Neural progenitor cell (in vitro differentiated cells): Measurements from ENCODE around the gene NBEA. TPM values are rescaled to one million over a fixed set of nuclear protein-coding genes. Genes with fewer than 3 reads are reported as not detected.

ENCODE experiments used
- DNase-seq: peaks from one replicate; pipeline ENCODE4 v3.0.0-alpha.2; 2016; ENCODE audit warnings: low spot score
- H2AFZ ChIP-seq: fragments of 200-600 bp; sonication (generic); replicated peaks from 2 replicates; pipeline ENCODE4 v1.6.1; 2016; ENCODE audit warnings: antibody characterized with exemption
- H3F3A ChIP-seq: fragments of 200-600 bp; sonication (generic); 2 replicates; pipeline ENCODE4 v1.6.1; 2016; ENCODE audit warnings: antibody characterized with exemption, low read depth
- H3K27ac ChIP-seq: fragments of 200-600 bp; sonication (generic); 2 replicates; pipeline ENCODE4 v1.5.1; 2016; ENCODE audit warnings: mild to moderate bottlenecking
- H3K27me3 ChIP-seq: fragments of 200-600 bp; sonication (generic); 2 replicates; pipeline ENCODE4 v1.6.1; 2016; ENCODE audit warnings: mild to moderate bottlenecking, moderate library complexity
- H3K36me3 ChIP-seq: fragments of 200-600 bp; sonication (generic); 2 replicates; pipeline ENCODE4 v1.5.1; 2016
- H3K4me1 ChIP-seq: fragments of 200-600 bp; sonication (generic); 2 replicates; pipeline ENCODE4 v1.6.1; 2016; ENCODE audit warnings: mixed run types
- H3K4me2 ChIP-seq: fragments of 200-600 bp; sonication (generic); 2 replicates; pipeline ENCODE4 v1.6.1; 2016
- H3K4me3 ChIP-seq: fragments of 200-600 bp; sonication (generic); 2 replicates; pipeline ENCODE4 v1.5.1; 2016
- H3K79me2 ChIP-seq: fragments of 200-600 bp; sonication (generic); 2 replicates; pipeline ENCODE4 v1.6.1; 2016; ENCODE audit warnings: low read depth
- H3K9ac ChIP-seq: fragments of 200-600 bp; sonication (generic); 2 replicates; pipeline ENCODE4 v1.6.1; 2016
- H3K9me3 ChIP-seq: fragments of 200-600 bp; sonication (generic); 2 replicates; pipeline ENCODE4 v1.5.1; 2016; ENCODE audit warnings: low read depth
- H4K20me1 ChIP-seq: fragments of 200-600 bp; sonication (generic); 2 replicates; pipeline ENCODE4 v1.6.1; 2016; ENCODE audit warnings: low read depth
- H3K27ac Mint-ChIP-seq: 3 replicates; pipeline ENCODE4 v1.8.0; 2021; ENCODE audit warnings: mixed read lengths
- H3K27me3 Mint-ChIP-seq: 2 replicates; pipeline ENCODE4 v1.8.0; 2022; ENCODE audit warnings: low read depth, mild to moderate bottlenecking, inconsistent platforms, moderate library complexity, mixed read lengths; ENCODE audit not compliant: insufficient read depth
- H3K36me3 Mint-ChIP-seq: 3 replicates; pipeline ENCODE4 v1.8.0; 2021; ENCODE audit warnings: mixed read lengths
- H3K4me1 Mint-ChIP-seq: 3 replicates; pipeline ENCODE4 v1.8.0; 2021; ENCODE audit warnings: mixed read lengths
- H3K4me3 Mint-ChIP-seq: 3 replicates; pipeline ENCODE4 v1.8.0; 2021; ENCODE audit warnings: mild to moderate bottlenecking, moderate library complexity, mixed read lengths
- H3K9me3 Mint-ChIP-seq: 3 replicates; pipeline ENCODE4 v1.8.0; 2020; ENCODE audit warnings: mixed read lengths
- CTCF ChIP-seq: fragments of 200-600 bp; sonication (generic); IDR thresholded peaks from 2 replicates; pipeline ENCODE4 v1.5.1; 2017; ENCODE audit warnings: antibody characterized with exemption, mild to moderate bottlenecking
- EZH2 ChIP-seq: fragments of 200-600 bp; sonication (generic); IDR thresholded peaks from 2 replicates; pipeline ENCODE4 v1.6.1; 2017; ENCODE audit warnings: antibody characterized with exemption, mild to moderate bottlenecking, moderate library complexity
- EZH2phosphoT487 ChIP-seq: fragments of 200-600 bp; sonication (generic); IDR thresholded peaks from 2 replicates; pipeline ENCODE4 v1.6.1; 2017; ENCODE audit warnings: antibody characterized with exemption
- total RNA-seq: library from RNA; depleted of rRNA; stranded (reverse); fragments of >200 nt; gene quantifications from 2 replicates; pipeline ENCODE4 v1.2.3, GENCODE V29; 2015; ENCODE audit warnings: low replicate concordance

NBEA gene
- total RNA-seq, 1 donor from 2014 or later = 31.0 TPM

- Histone ChIP-seq H3K9ac (no peak overlapping the region), H4K20me1 (no peaks in the 10 kb centered on the region), H2AFZ (no peak overlapping the region), H3K4me3 (no peak overlapping the region), H3K27me3 (no peaks in the 10 kb centered on the region), H3K36me3 (no peaks in the 10 kb centered on the region), H3K79me2 (no peaks in the 10 kb centered on the region), H3K27ac (no peak overlapping the region), H3F3A (no peaks in the 10 kb centered on the region), H3K9me3 (no peaks in the 10 kb centered on the region), H3K4me2 (no peak overlapping the region), H3K4me1 (no peaks in the 10 kb centered on the region)
- TF ChIP-seq CTCF = no peak
- no peaks in the 10 kb centered on the region for H3K4me1 Mint-ChIP-seq
- no peak for DNase-seq
- H3K4me3 Mint-ChIP-seq = no peak overlapping the region
- peaks cover 3% of the 10 kb centered on the region for H3K27me3 Mint-ChIP-seq
- peaks cover 2% of the 10 kb centered on the region for H3K36me3 Mint-ChIP-seq
- peaks cover 4% of the 10 kb centered on the region for H3K9me3 Mint-ChIP-seq
- no peak overlapping the region for H3K27ac Mint-ChIP-seq
These were observed 739.6 kb downstream of the NBEA start for GRCh38 chr13:35681685-35682084.

- H3K9me3 Mint-ChIP-seq = no peaks in the 10 kb centered on the region
- no peak overlapping the region for H3K27ac ChIP-seq
- no peaks in the 10 kb centered on the region for H3K36me3 ChIP-seq
- no peaks in the 10 kb centered on the region for H3K4me1 ChIP-seq
- H3K27me3 Mint-ChIP-seq = peaks cover 3% of the 10 kb centered on the region
- peak overlapping the region; percentile 76 for H3K27ac Mint-ChIP-seq
- no peak overlapping the region for H3K4me3 Mint-ChIP-seq
- H3K4me2 ChIP-seq = no peak overlapping the region
- no peaks in the 10 kb centered on the region for H3K27me3 ChIP-seq
- no peaks in the 10 kb centered on the region for H3K79me2 ChIP-seq
- no peak overlapping the region for H2AFZ ChIP-seq
- H3K36me3 Mint-ChIP-seq = peaks cover 2% of the 10 kb centered on the region
- no peak for DNase-seq
- TF ChIP-seq EZH2 = no peak
- TF ChIP-seq CTCF = no peak
- no peak for TF ChIP-seq EZH2phosphoT487
- no peaks in the 10 kb centered on the region for H3F3A ChIP-seq
- H3K4me3 ChIP-seq = no peak overlapping the region
- no peaks in the 10 kb centered on the region for H3K9me3 ChIP-seq
- no peaks in the 10 kb centered on the region for H4K20me1 ChIP-seq
- no peaks in the 10 kb centered on the region for H3K4me1 Mint-ChIP-seq
- H3K9ac ChIP-seq = no peak overlapping the region
These were observed 742.4 kb downstream of the NBEA start for GRCh38 chr13:35684432-35684831.

- no peaks in the 10 kb centered on the region for H3K4me1 ChIP-seq
- no peaks in the 10 kb centered on the region for H4K20me1 ChIP-seq
- no peak overlapping the region for H3K27ac ChIP-seq
- TF ChIP-seq EZH2 = no peak
- no peak for TF ChIP-seq EZH2phosphoT487
- no peaks in the 10 kb centered on the region for H3K9me3 Mint-ChIP-seq
- no peaks in the 10 kb centered on the region for H3F3A ChIP-seq
- H3K27me3 Mint-ChIP-seq = peaks cover 4% of the 10 kb centered on the region
- H3K4me2 ChIP-seq = no peak overlapping the region
- H3K4me3 Mint-ChIP-seq = no peak overlapping the region
- no peaks in the 10 kb centered on the region for H3K27me3 ChIP-seq
- H3K4me1 Mint-ChIP-seq = peaks cover 2% of the 10 kb centered on the region
- H3K4me3 ChIP-seq = no peak overlapping the region
- no peaks in the 10 kb centered on the region for H3K9me3 ChIP-seq
- no peak overlapping the region for H3K27ac Mint-ChIP-seq
- H3K79me2 ChIP-seq = no peaks in the 10 kb centered on the region
- no peak for DNase-seq
- H3K36me3 Mint-ChIP-seq = peaks cover 2% of the 10 kb centered on the region
- no peak overlapping the region for H3K9ac ChIP-seq
- H2AFZ ChIP-seq = no peak overlapping the region
- no peaks in the 10 kb centered on the region for H3K36me3 ChIP-seq
These were observed 745.3 kb downstream of the NBEA start for GRCh38 chr13:35687336-35687735.

- Histone ChIP-seq H2AFZ (no peak overlapping the region), H3K27me3 (no peaks in the 10 kb centered on the region), H3K9ac (no peak overlapping the region), H3K4me2 (no peak overlapping the region), H4K20me1 (no peaks in the 10 kb centered on the region), H3K9me3 (no peaks in the 10 kb centered on the region), H3K4me1 (no peaks in the 10 kb centered on the region), H3K79me2 (no peaks in the 10 kb centered on the region), H3K4me3 (no peak overlapping the region), H3K27ac (no peak overlapping the region), H3F3A (no peaks in the 10 kb centered on the region), H3K36me3 (no peaks in the 10 kb centered on the region)
- H3K4me3 Mint-ChIP-seq = no peak overlapping the region
- H3K27ac Mint-ChIP-seq = no peak overlapping the region
- H3K27me3 Mint-ChIP-seq = peaks cover 6% of the 10 kb centered on the region
- no peaks in the 10 kb centered on the region for H3K9me3 Mint-ChIP-seq
- H3K36me3 Mint-ChIP-seq = no peaks in the 10 kb centered on the region
- H3K4me1 Mint-ChIP-seq = peaks cover 4% of the 10 kb centered on the region
- no peak for DNase-seq
- TF ChIP-seq EZH2phosphoT487 (no peak), CTCF (no peak), EZH2 (no peak)
These were observed 748.6 kb downstream of the NBEA start for GRCh38 chr13:35690581-35691207.
